ENCODE data around the gene RAB37.

- TF ChIP-seq, protein P1, sequence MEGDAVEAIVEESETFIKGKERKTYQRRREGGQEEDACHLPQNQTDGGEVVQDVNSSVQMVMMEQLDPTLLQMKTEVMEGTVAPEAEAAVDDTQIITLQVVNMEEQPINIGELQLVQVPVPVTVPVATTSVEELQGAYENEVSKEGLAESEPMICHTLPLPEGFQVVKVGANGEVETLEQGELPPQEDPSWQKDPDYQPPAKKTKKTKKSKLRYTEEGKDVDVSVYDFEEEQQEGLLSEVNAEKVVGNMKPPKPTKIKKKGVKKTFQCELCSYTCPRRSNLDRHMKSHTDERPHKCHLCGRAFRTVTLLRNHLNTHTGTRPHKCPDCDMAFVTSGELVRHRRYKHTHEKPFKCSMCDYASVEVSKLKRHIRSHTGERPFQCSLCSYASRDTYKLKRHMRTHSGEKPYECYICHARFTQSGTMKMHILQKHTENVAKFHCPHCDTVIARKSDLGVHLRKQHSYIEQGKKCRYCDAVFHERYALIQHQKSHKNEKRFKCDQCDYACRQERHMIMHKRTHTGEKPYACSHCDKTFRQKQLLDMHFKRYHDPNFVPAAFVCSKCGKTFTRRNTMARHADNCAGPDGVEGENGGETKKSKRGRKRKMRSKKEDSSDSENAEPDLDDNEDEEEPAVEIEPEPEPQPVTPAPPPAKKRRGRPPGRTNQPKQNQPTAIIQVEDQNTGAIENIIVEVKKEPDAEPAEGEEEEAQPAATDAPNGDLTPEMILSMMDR (IDR thresholded peaks at IDR 0.05; ENCODE audit: low read length) = no peak
- no peak for TF ChIP-seq EZH2 (IDR thresholded peaks at IDR 0.05; ENCODE audit: borderline replicate concordance, low read length)
These were observed 39.9 kb downstream of the RAB37 start for GRCh38 chr17:74776990-74777389.
